T-helper 22 cell (primary cell): Measurements from ENCODE around the gene FBXO33.

Experiments used
- DNase-seq: peaks from one replicate; pipeline ENCODE4 v3.0.0-alpha.2; 2020; ENCODE audit warnings: low read depth

Gene FBXO33, protein sequence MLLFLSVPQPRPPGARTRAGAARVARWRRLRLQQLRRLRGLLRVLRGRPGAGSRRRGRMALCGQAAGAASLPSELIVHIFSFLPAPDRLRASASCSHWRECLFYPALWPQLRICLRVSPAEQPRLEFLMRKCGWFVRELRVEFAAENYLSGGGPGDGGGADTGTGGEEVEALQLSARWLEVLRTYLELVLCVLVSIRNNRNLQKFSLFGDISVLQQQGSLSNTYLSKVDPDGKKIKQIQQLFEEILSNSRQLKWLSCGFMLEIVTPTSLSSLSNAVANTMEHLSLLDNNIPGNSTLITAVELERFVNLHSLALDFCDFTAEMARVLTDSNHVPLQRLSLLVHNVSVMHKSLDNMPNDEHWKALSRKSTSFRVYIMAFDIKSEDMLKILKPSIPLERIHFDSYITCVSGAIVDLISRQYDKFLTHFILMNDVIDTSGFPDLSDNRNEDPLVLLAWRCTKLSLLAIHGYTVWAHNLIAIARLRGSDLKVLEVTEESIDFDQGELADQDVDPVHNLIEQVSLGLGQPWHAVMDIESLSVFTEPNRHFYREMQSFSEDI

GRCh38 chr14:39432179-39432618 is at the start of gene FBXO33:
Gene FBXO33, minus strand, starts transcription at chr14:39432433. Its CDS starts 271 bp downstream, at chr14:39432162.
- peak; percentile 93 for DNase-seq

- DNase-seq = no peak
Measured at GRCh38 chr14:39474416-39474911, 42.2 kb upstream of the FBXO33 start.

- no peak for DNase-seq
Measured at GRCh38 chr14:39472078-39472477, 39.8 kb upstream of the FBXO33 start.

- DNase-seq = no peak
Measured at GRCh38 chr14:39469094-39469710, 37.0 kb upstream of the FBXO33 start.

DNA sequence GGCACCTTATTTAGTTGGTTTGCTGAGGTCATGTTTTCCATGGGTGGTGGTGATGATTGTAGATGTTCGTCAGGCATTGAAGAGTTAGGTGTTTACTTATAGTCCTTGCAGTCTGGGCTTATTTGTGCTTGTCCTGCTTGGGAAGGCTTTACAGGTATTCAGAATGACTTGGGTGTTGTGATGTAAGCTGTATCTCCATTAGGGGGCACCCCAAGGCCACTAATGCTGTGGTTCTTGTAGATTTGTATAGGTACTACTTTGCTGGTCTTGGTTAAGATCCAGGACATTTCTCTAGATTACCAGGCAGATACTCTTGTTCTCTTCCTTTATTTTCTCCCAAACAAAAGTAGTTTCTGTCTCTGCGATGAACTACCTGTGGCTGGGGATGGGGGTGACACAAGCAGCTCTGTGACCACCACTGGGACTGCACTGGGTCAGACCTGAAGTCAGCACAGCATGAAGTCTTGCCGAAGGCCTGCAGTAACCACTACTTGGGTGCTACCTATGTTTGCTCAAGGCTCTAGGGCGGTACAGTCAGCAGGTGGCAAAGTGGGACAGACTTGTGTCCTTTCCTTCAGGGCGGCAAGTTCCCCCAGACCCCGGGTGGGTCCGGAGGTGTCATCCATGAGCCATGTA is 35.8 kb upstream of the FBXO33 start:
- no peak for DNase-seq

DNA sequence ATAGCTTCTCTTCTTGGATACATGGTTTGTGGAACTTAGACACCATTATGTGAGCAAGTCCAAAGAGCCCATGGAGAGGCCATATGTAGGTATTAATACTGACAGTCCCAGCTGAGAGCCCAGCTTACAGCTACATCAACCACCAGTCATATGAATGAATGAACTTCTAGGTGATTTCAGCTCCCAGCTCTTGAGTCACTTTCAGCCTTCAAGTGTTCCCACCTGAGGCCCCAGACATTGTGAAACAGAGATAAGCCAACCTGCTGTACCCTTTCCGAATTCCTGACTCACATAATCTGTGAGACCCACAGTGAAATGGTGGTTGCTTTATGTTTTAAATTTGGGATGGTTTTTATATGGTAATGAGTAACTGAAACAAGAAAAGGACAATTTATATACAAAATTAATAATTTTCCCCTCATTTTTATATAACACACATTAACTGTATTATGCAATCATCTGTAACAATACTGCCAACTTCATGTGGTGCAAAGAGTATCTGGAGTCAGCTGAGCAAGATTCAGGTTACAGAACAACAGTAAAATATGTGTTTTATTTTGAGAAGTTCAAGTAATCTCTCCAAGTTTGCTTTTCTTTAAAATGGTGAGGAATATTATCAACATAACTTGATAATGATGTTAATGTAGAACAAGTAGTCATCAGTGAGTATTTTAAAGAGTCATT is 27.7 kb upstream of the FBXO33 start:
- DNase-seq = no peak

DNA sequence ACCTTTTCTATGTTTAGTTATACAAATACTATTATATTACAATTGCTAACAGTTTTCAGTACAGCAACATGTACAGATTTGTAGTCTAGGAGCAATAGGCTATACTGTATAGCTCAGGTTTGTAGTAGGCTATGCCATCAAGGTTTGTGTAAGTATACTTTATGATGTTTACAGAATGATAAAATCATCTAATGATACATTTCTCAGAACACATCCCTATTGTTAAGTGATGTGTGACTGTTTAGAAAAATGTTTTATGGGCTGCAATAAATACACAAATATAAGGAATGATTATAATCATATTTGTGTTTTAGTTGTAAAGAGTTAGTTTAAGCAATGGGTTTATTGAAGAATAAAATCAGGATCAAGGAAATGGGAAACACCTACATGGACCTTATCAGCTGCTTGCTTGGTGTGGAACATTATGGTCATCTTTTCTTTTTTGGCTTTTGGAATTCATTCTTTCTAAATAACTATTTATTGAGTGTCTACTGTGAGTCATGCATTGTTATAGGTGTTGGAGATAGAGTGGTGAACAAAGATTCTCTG is 24.5 kb upstream of the FBXO33 start:
- DNase-seq = no peak

DNA sequence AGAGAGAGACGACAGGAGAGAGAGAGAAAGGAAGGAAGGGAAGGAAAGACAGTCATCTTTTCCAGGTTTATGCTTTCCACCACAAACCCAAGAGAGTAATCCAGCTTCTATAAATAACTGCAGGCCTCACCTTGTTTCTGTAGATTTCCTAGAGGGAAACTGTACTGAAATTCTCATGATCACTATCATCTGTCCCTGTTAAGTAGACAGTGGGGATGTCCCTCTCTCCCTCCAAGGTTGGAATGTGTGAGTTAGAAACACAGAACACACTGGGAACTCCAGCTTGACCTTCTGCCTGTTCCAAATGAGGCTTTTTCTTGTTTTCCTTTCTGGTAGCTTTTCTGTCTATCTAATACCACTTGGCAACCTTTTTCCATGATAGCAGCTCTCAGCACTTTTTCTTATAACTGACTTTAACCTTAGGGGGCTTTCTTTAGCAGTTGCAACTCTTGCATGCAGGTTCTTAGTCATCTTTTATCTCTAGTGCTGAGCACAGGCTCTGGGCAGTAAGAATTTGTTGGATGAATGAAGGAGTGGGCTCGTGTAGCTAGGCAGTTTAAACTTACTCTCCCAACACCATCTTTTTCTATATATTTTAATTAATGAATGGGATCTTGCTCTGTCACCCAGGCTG is 22.8 kb upstream of the FBXO33 start:
- no peak for DNase-seq

DNA sequence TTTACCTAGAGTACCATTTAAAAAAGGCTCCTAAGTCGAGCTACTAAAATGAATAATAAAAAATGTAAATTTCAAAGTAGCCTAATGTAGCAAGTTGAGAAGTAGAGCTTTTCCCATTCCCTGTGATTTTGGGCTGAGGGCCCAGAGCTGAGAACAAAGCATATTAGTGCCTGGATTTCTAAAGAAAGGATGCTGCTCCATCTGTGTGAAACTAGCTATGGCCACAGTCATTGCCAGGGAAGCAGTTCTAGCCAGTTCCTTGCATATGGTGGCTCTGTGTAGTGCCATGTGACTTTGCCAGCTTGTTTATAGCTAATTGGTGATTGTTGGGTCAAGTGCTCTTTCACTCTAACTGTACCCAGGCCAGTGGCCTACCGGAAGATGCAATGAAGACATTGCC is 20.4 kb upstream of the FBXO33 start:
- no peak for DNase-seq

DNA sequence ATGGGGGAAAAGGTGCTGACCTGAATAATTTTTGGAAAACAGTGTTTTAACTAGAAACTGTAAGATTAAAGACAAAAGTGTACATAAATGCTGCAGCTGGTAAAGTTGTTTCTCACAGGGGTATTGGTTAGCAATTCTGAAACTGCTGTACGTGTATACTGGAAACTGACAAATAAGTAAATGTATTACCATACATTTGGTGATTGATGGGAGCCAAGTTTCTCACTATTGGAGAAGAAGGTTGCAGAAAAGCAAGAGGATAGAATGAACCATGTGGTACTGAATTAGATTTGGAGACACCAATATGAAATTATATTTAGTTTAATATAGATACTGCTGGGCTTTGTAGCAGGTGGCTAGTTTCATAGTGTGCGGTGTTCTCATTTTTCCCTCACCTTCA is 19.6 kb upstream of the FBXO33 start:
- no peak for DNase-seq

GRCh38 chr14:39447175-39447661 is 15.0 kb upstream of the FBXO33 start:
- no peak for DNase-seq

DNA sequence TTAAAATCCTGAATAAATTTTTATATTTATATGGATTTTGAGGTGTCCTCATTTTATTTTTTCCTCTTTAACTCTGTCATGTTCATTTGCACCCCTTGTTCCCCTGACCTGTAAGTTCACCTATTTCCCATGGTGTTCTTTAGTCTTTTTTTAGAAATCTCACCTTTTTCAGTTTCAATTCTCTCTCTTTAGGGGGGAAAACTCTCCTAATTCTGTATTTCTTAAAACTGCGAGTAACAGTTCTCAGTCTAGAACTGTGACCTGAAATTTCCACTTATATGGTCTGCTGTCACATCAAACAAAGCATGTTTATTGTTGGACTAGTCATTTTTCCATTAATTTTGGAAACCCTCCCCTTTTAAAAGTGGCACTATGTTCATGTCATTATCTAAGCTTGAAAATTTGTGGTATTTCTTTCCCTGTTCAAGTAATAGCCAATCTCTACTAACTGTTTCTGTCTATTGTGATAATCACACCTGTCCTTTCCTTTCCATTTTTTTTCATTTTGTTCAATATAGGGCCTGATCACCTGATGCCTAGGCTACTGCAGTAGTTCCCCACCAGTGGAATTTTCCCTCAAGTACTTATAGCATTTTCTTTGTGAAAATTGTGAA is 14.0 kb upstream of the FBXO33 start:
- DNase-seq = no peak

- DNase-seq = no peak
Measured at GRCh38 chr14:39442293-39442692, 10.1 kb upstream of the FBXO33 start.

- no peak for DNase-seq
Measured at GRCh38 chr14:39441805-39442204, 9.6 kb upstream of the FBXO33 start.

DNA sequence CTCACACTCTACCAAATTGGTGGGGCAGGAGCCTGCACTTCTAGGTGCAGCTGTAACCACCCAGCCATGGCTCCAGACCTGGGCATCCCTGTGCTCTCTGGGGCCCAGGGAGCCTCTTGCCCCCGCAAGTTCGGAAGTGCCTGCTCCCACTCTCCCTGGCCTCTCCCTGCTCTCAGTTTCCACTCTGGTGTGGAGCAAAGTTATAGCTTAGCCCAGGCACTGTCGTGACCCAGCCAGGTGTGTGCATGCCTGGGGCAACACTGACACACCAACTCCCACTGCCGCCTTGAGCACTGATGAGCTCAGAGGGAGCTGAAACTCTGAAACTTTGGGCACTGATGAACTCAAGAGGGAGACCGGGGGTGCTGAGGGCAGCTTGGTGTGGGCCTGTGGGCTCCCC is 8.7 kb upstream of the FBXO33 start:
- no peak for DNase-seq

GRCh38 chr14:39435241-39435640 is 3.0 kb upstream of the FBXO33 start:
- no peak for DNase-seq

- no peak for DNase-seq
Measured at GRCh38 chr14:39434401-39434800, 2.2 kb upstream of the FBXO33 start.

DNA sequence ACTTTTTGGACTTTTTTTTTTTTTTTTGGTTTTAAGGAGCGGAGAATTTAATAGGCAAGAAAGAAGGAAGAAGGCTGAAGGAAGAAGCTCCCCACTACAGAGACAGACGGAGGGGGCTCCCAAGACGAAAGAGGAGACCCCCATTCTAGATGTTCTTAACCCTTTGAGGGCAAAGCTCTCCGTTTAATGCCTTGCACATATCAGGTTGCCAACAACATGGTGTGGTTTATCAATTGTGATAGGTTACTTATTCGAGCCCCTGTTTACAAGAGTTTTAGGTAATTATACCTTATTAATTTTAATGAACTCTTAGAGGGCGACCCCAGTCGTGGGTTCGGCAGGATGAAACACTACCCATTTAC is 1.2 kb upstream of the FBXO33 start:
- no peak for DNase-seq

- DNase-seq = peak; percentile 74
Measured at GRCh38 chr14:39432619-39433451, 602 bp upstream of the FBXO33 start.
